Muscle of leg (tissue), 11 donors: ENCODE measurements around the gene GTF2H4. TPM values are rescaled to one million over a fixed set of nuclear protein-coding genes. Genes with fewer than 3 reads are reported as not detected.
A peak's percentile ranks its signal among the peaks of the same experiment; 100 is the strongest.
"Not testable (repeated sequence)": the region's sequence is repeated elsewhere in the genome, so short reads cannot be mapped to it uniquely, and the experiment has no call there.

ENCODE experiments used
- DNase-seq: peaks from one replicate; pipeline ENCODE4 v3.0.0; 2013
- H3K27ac ChIP-seq: one replicate; pipeline ENCODE4 v1.5.1; 2013; ENCODE audit warnings: mild to moderate bottlenecking, low read length, control low read depth
- H3K27me3 ChIP-seq: one replicate; pipeline ENCODE4 v1.6.1; 2013; ENCODE audit warnings: low read length; ENCODE audit not compliant: control insufficient read depth, insufficient read depth
- H3K36me3 ChIP-seq: one replicate; pipeline ENCODE4 v1.6.1; 2013; ENCODE audit warnings: low read length; ENCODE audit not compliant: control insufficient read depth, insufficient read depth
- H3K4me1 ChIP-seq: one replicate; pipeline ENCODE4 v1.6.1; 2013; ENCODE audit warnings: low read length; ENCODE audit not compliant: control insufficient read depth, insufficient read depth
- H3K4me3 ChIP-seq: one replicate; pipeline ENCODE4 v1.5.1; 2013; ENCODE audit warnings: low read length, control low read depth
- H3K9me3 ChIP-seq: replicated peaks from 2 replicates; pipeline ENCODE4 v1.6.1; 2013; ENCODE audit warnings: low read depth, low read length; ENCODE audit not compliant: control insufficient read depth
- WGBS: methylation state at CpG from one replicate; pipeline ENCODE4 v1.1.5; 2013; ENCODE audit warnings: missing lambda C conversion rate; ENCODE audit not compliant: insufficient coverage; 5-methylcytosine and 5-hydroxymethylcytosine counted together
- polyA plus RNA-seq, 8 donors: library from polyadenylated mRNA; unstranded; fragments of 120-200 nt; gene quantifications; one replicate each; pipeline versions ENCODE4 v1.2.1 to v1.2.3, GENCODE V29; 2013; ENCODE audit warnings: inconsistent platforms in 1 of 8, low replicate concordance in 1 of 8; ENCODE audit not compliant: insufficient read length in 8 of 8, insufficient read depth in 1 of 8
- total RNA-seq: library from RNA; stranded (reverse); fragments of 120-200 nt; gene quantifications from one replicate; pipeline ENCODE4 v1.2.4, GENCODE V29; 2013

The GTF2H4 gene
- total and polyA plus RNA-seq, 9 donors: 15.5 to 26.5 (median 23.5) TPM

DNA sequence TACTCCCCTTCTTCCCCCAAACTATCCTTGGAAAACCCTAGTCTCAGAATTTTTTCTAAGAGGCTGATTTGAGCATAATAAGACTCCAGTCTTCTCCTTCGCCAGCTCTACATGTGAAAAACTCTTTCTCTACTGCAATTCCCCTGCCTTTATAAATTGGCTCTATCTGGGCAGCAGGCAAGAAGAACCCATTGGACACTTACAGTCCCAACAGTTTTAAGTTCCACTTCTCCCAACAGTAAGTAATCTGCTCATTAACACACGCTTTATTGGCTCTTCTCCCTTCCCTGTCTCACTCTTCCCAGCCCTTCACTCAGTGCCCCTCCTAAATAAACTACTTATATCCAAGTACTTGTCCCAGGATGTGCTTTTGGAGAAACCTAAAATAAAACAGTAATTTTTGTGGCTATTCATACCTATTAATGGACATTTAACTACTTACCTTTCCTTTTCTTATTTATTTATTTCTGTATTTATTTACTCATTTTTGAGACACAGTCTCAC, 34.8 kb upstream of the GTF2H4 start:
- 80% methylated on average over 2 of the region's 2 CpGs for WGBS
- DNase-seq: no peak
- H3K27me3 ChIP-seq: no peaks in the 10 kb centered on the region
- H3K9me3 ChIP-seq: peaks cover 13% of the 10 kb centered on the region
- no peak overlapping the region for H3K4me3 ChIP-seq
- no peak overlapping the region for H3K27ac ChIP-seq
- peaks cover 8% of the 10 kb centered on the region for H3K4me1 ChIP-seq
- no peaks in the 10 kb centered on the region for H3K36me3 ChIP-seq

DNA sequence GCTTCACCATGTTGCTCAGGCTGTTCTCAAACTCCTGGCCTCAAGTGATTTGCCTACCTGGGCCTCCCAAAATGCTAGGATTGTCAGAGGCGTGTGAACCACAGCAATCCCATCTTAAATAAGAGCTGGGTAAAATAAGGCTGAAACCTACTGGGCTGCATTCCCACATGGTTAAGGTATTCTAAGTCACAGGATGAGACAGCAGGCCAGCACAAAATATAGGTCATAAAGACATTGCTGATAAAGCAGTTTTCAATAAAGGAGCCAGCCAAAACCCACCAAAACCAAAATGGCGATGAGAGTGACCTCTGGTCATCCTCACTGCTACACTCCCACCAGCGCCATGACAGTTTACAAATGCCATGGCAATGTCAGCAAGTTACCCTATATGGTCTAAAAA, 34.2 kb upstream of the GTF2H4 start:
- 100% methylated on average over 2 of the region's 3 CpGs for WGBS
- H3K4me3 ChIP-seq, DNase-seq, H3K4me1 ChIP-seq, H3K36me3 ChIP-seq, H3K27ac ChIP-seq, H3K27me3 ChIP-seq: not testable (repeated sequence)
- peaks cover 13% of the 10 kb centered on the region for H3K9me3 ChIP-seq

DNA sequence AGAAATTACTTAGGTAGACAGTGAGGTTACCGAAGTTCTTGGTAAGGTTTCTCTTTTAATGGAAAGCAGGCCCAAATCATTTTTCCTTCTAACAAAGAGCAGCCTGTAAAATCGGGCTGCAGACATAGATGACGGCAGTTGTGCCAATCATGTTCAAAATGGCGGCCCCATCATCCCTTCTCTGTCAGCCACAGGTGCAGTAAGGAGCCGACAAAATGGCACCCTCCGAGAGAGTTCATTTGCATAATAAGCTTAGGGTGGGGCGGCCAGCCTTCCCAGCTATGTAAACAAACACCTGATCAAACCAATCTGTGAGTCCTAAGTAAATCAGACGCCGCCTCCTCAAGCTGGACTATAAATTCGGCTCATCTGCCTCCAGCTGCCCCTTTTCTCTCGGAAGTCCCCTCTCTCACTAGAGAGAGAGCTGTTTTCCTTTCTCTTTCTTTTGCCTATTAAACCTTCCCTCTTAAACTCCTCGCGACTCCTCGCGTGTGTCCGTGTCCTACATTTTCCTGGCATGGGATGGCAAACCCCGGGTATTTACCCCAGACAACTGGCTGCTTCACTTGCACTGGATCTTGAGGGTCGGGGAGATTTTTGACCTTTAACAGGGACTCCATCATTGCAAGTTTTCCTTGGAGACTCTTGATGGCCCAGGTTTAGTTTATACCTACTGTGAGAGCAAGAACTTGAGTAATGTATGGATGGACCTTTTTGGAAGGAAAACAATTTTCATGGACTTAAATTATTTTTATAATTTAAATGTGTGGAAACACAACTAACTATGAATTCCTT, 32.6 kb upstream of the GTF2H4 start:
- no peak overlapping the region for H3K4me3 ChIP-seq
- H3K9me3 ChIP-seq: peaks cover 8% of the 10 kb centered on the region
- no peak for DNase-seq
- peaks cover 21% of the 10 kb centered on the region for H3K4me1 ChIP-seq
- 74% methylated on average over 16 of the region's 18 CpGs for WGBS
- no peak overlapping the region for H3K27ac ChIP-seq
- H3K27me3 ChIP-seq: no peaks in the 10 kb centered on the region
- no peaks in the 10 kb centered on the region for H3K36me3 ChIP-seq

DNA sequence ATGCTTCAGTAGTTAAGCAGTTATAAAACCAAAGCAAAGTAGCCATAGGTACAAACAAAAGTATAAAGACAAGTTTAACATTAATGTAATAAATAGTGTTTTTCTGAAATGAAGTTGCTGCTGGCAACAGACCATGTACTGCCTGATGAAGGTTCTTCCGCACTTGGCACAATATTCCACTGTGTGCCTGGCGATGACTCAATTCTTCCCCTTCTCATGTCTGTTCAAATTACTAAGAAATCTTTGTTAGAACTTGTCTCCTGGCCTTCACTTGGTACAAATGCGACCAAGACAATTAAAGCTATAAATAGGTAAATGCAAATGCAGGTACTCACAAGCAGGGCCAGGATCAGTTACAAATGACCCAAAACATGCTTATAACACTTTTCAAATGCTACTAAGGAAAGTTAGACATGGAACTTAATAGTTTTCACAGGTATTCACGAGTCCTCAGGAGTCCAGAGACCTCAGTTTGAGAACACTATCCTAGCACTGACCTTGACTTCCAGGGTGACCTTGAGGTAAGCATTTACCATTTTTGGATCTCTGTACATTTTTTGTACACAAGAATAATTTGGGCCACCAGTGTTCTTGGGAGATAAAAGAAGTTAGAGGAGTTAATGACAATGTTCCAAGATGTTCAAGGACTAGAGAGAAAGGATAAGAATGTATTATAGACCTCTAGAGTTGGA, 31.8 kb upstream of the GTF2H4 start:
- H3K27ac ChIP-seq: peak overlapping the region; percentile 3
- DNase-seq: peak; percentile 66
- H3K9me3 ChIP-seq: peaks cover 8% of the 10 kb centered on the region
- no peaks in the 10 kb centered on the region for H3K36me3 ChIP-seq
- no CpG with 5 or more reads among the region's 4 CpGs for WGBS
- H3K27me3 ChIP-seq: peaks cover 3% of the 10 kb centered on the region
- no peak overlapping the region for H3K4me3 ChIP-seq
- peaks cover 29% of the 10 kb centered on the region for H3K4me1 ChIP-seq

GRCh38 chr6:30877419-30878262, 30.4 kb upstream of the GTF2H4 start:
- Histone ChIP-seq H3K9me3 (peaks cover 4% of the 10 kb centered on the region), H3K4me1 (peaks cover 43% of the 10 kb centered on the region), H3K27me3 (peaks cover 3% of the 10 kb centered on the region), H3K27ac (peak overlapping the region; percentile 85), H3K4me3 (peak overlapping the region; percentile 26), H3K36me3 (no peaks in the 10 kb centered on the region)
- 0% methylated on average over 7 of the region's 15 CpGs for WGBS
- DNase-seq: peak; percentile 96

- H3K4me1 ChIP-seq: peaks cover 58% of the 10 kb centered on the region
These were observed 28.2 kb upstream of the GTF2H4 start for GRCh38 chr6:30879684-30880427.

GRCh38 chr6:30880698-30881252, 27.2 kb upstream of the GTF2H4 start:
- 31% methylated on average over 15 of the region's 16 CpGs for WGBS
- Histone ChIP-seq H3K4me3 (peak overlapping the region; percentile 41), H3K27ac (peak overlapping the region; percentile 93), H3K36me3 (no peaks in the 10 kb centered on the region), H3K4me1 (peaks cover 67% of the 10 kb centered on the region), H3K27me3 (peaks cover 19% of the 10 kb centered on the region), H3K9me3 (no peaks in the 10 kb centered on the region)
- peak; percentile 66 for DNase-seq

More at GRCh38 chr6:30879684-30880427, 28.2 kb upstream of the GTF2H4 start:
- Histone ChIP-seq H3K36me3 (no peaks in the 10 kb centered on the region), H3K9me3 (no peaks in the 10 kb centered on the region), H3K27me3 (peaks cover 10% of the 10 kb centered on the region), H3K27ac (peak overlapping the region; percentile 93), H3K4me3 (no peak overlapping the region)
- 64% methylated on average over 6 of the region's 8 CpGs for WGBS
- peak; percentile 56 for DNase-seq

- Histone ChIP-seq H3K27me3 (peaks cover 26% of the 10 kb centered on the region), H3K4me3 (peak overlapping the region; percentile 41), H3K9me3 (no peaks in the 10 kb centered on the region), H3K4me1 (peaks cover 76% of the 10 kb centered on the region), H3K36me3 (no peaks in the 10 kb centered on the region), H3K27ac (peak overlapping the region; percentile 93)
- peak; percentile 77 for DNase-seq
- 28% methylated on average over 11 of the region's 14 CpGs for WGBS
These were observed 26.4 kb upstream of the GTF2H4 start for GRCh38 chr6:30881392-30882203.
